ENCODE measurements around the gene TUBB. TPM values are rescaled to one million over a fixed set of nuclear protein-coding genes. Genes with fewer than 3 reads are reported as not detected.
A peak's percentile ranks its signal among the peaks of the same experiment; 100 is the strongest.

TUBB gene
- total and polyA plus RNA-seq, 12 donors = 90.3 to 473 (median 214) TPM

GRCh38 chr6:30672445-30673253 lies 47.5 kb upstream of the TUBB start, which contains the start of gene DHX16:
DHX16 (minus strand) TSS chr6:30673006; CDS start chr6:30672841, 165 bp downstream.
- H3K27ac ChIP-seq = peak within 1 kb of the TSS; percentile 37 to 88 (median 45)
- H3K4me1 ChIP-seq (replicated peaks in 1 of 2) = peaks cover 10 to 22% of the 10 kb centered on the region in 2 donors
- peak in 1 of 2 donors; percentile 62 for TF ChIP-seq POLR2A (IDR thresholded peaks at IDR 0.05)
- TF ChIP-seq, protein P1, sequence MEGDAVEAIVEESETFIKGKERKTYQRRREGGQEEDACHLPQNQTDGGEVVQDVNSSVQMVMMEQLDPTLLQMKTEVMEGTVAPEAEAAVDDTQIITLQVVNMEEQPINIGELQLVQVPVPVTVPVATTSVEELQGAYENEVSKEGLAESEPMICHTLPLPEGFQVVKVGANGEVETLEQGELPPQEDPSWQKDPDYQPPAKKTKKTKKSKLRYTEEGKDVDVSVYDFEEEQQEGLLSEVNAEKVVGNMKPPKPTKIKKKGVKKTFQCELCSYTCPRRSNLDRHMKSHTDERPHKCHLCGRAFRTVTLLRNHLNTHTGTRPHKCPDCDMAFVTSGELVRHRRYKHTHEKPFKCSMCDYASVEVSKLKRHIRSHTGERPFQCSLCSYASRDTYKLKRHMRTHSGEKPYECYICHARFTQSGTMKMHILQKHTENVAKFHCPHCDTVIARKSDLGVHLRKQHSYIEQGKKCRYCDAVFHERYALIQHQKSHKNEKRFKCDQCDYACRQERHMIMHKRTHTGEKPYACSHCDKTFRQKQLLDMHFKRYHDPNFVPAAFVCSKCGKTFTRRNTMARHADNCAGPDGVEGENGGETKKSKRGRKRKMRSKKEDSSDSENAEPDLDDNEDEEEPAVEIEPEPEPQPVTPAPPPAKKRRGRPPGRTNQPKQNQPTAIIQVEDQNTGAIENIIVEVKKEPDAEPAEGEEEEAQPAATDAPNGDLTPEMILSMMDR (IDR thresholded peaks at IDR 0.05) = peak; percentile 76 to 93 (median 88)
- H3K9me3 ChIP-seq (replicated peaks in 1 of 3) = no peaks in the 10 kb centered on the region
- WGBS, 4 donors = 0 to 1% (median 0%) methylated on average over 24 to 57 of the region's 57 CpGs
- H3K27me3 ChIP-seq = no peaks in the 10 kb centered on the region
- intact Hi-C loops (cut with DNase I) = loop anchor here in 1 of 2 donors (5.0 kb wide), 1 partner anchor 45 kb away; the partner anchor contains the start of gene ATAT1
- H3K4me3 ChIP-seq = peak within 1 kb of the TSS; percentile 78 to 99 (median 90)
- peaks cover 0 to 49% of the 10 kb centered on the region in 2 donors for H3K36me3 ChIP-seq (replicated peaks in 1 of 2)
- DNase-seq = peak; percentile 96 to 99 (median 97)

- intact Hi-C loops (cut with DNase I) = no loop called here
- no peaks in the 10 kb centered on the region for H3K9me3 ChIP-seq (replicated peaks in 1 of 3)
- no peaks in the 10 kb centered on the region for H3K27me3 ChIP-seq
- TF ChIP-seq, protein P1 (IDR thresholded peaks at IDR 0.05) = no peak
- TF ChIP-seq POLR2A (IDR thresholded peaks at IDR 0.05) = no peak
- no peak overlapping the region for H3K4me3 ChIP-seq
- no peak for DNase-seq
- H3K4me1 ChIP-seq (replicated peaks in 1 of 2) = peaks cover 8 to 44% of the 10 kb centered on the region in 2 donors
- no peak overlapping the region for H3K27ac ChIP-seq
- peaks cover 0 to 32% of the 10 kb centered on the region in 2 donors for H3K36me3 ChIP-seq (replicated peaks in 1 of 2)
- 79 to 90% (median 88%) methylated on average over 9 to 10 of the region's 10 CpGs for WGBS, 4 donors
Measured at GRCh38 chr6:30676660-30677285, 43.4 kb upstream of the TUBB start.

DNA sequence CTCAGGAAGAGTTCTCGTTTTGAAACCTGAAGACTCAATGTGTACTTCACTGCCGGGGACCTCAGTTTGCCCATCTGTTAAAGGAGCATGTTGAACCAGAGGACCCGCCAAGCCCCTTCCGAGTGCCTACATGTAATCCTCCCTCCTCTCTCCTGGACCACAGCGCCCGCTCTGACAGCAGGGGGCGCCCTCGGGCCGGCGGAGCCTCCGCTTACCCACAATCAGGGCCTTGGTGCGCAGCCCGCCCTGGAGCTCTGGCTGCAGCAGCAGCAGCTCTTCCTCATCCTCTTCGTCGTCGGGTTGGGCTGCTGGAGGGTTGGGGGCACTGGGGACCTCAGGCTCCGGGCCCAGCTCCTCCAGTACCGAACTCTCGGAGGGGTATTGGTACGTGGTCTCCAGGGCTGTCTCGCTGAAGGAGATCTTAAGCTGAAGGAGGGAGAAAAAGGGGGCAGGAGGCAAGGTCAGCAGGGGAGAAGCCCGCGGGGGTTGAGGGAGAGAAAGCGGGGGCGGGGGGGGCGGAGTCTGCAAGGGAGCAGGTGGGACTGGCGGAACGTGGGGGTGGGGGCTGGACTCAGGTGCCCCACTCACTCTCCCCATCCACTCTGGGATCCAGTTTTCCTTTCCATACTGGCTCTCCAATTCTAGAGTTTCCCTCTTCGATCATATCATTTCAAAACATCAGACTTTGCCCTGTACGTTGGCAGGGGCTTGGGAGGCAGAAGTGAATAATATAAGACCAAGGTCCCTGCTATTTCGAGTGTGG lies 41.0 kb upstream of the TUBB start:
- TF ChIP-seq, protein P1 (IDR thresholded peaks at IDR 0.05) = peak; percentile 95 to 98 (median 96)
- no peak for TF ChIP-seq POLR2A (IDR thresholded peaks at IDR 0.05)
- Histone ChIP-seq H3K27ac (peak overlapping the region in 2 of 5 donors; percentile 45 to 95), H3K4me3 (no peak overlapping the region), H3K4me1 (replicated peaks in 1 of 2) (peaks cover 27 to 56% of the 10 kb centered on the region in 2 donors), H3K27me3 (no peaks in the 10 kb centered on the region), H3K9me3 (replicated peaks in 1 of 3) (no peaks in the 10 kb centered on the region), H3K36me3 (replicated peaks in 1 of 2) (peaks cover 0 to 32% of the 10 kb centered on the region in 2 donors)
- WGBS, 4 donors = 8 to 21% (median 8%) methylated on average over 11 to 31 of the region's 31 CpGs
- intact Hi-C loops (cut with DNase I) = loop anchor here in 1 of 2 donors (1.0 kb wide), 1 partner anchor 43 kb away; no protein-coding TSS in a partner anchor
- peak; percentile 79 to 92 (median 89) for DNase-seq
